HFFc6 (cell line): ENCODE results near the gene UMAD1. TPM values are rescaled to one million over a fixed set of nuclear protein-coding genes. Genes with fewer than 3 reads are reported as not detected.

ENCODE experiments used
- DNase-seq: peaks from one replicate; pipeline ENCODE4 v3.0.0-alpha.2; 2018
- H3K27ac Mint-ChIP-seq: 2 replicates; pipeline ENCODE4 v1.8.0; 2020; ENCODE audit warnings: mild to moderate bottlenecking, mixed read lengths
- H3K27me3 Mint-ChIP-seq: 2 replicates; pipeline ENCODE4 v1.8.0; 2021; ENCODE audit warnings: mild to moderate bottlenecking, moderate library complexity, mixed read lengths; ENCODE audit not compliant: insufficient read depth
- H3K36me3 Mint-ChIP-seq: 2 replicates; pipeline ENCODE4 v1.8.0; 2021; ENCODE audit warnings: low read depth, mixed read lengths
- H3K4me1 Mint-ChIP-seq: 2 replicates; pipeline ENCODE4 v1.8.0; 2020; ENCODE audit warnings: low read depth, mixed read lengths
- H3K4me3 Mint-ChIP-seq: 2 replicates; pipeline ENCODE4 v1.8.0; 2020; ENCODE audit warnings: mild to moderate bottlenecking, moderate library complexity, mixed read lengths
- H3K9me3 Mint-ChIP-seq: 2 replicates; pipeline ENCODE4 v1.8.0; 2020; ENCODE audit warnings: mild to moderate bottlenecking, mixed read lengths
- CTCF ChIP-seq: fragments of 200-600 bp; sonication (generic); IDR thresholded peaks from 2 replicates; pipeline ENCODE4 v1.5.0; 2021; ENCODE audit warnings: antibody characterized with exemption, mild to moderate bottlenecking
- total RNA-seq, 6 experiments: library from RNA; stranded (reverse); fragmentation: NEBNext Ultra II Directional; extraction: Animal tissue kit (Norgen Biotek cat#: 25700); gene quantifications; 2 replicates in 1 of 6; 3 replicates in 5 of 6; pipeline ENCODE4 v1.2.3, GENCODE V29; 2021

Gene UMAD1
- total RNA-seq, 6 experiments from 2014 or later: 11.6 to 14.6 (median 12.1) TPM

GRCh38 chr7:7834761-7835160, 194.2 kb downstream of the UMAD1 start:
- DNase-seq: no peak
- Mint-ChIP-seq H3K9me3 (no peaks in the 10 kb centered on the region), H3K36me3 (no peaks in the 10 kb centered on the region), H3K27me3 (no peaks in the 10 kb centered on the region), H3K27ac (no peak overlapping the region), H3K4me3 (no peak overlapping the region), H3K4me1 (no peaks in the 10 kb centered on the region)
- no peak for TF ChIP-seq CTCF

- Mint-ChIP-seq H3K9me3 (no peaks in the 10 kb centered on the region), H3K27ac (no peak overlapping the region), H3K4me1 (peaks cover 15% of the 10 kb centered on the region), H3K4me3 (no peak overlapping the region), H3K27me3 (no peaks in the 10 kb centered on the region), H3K36me3 (no peaks in the 10 kb centered on the region)
- DNase-seq: no peak
- TF ChIP-seq CTCF: no peak
These were observed 200.5 kb downstream of the UMAD1 start for GRCh38 chr7:7841027-7841426.

- no peak for TF ChIP-seq CTCF
These were observed 202.7 kb downstream of the UMAD1 start for GRCh38 chr7:7843240-7843639.

GRCh38 chr7:7843972-7844371, 203.4 kb downstream of the UMAD1 start:
- H3K4me1 Mint-ChIP-seq: peaks cover 15% of the 10 kb centered on the region
- H3K27me3 Mint-ChIP-seq: no peaks in the 10 kb centered on the region
- H3K4me3 Mint-ChIP-seq: no peak overlapping the region
- H3K9me3 Mint-ChIP-seq: no peaks in the 10 kb centered on the region
- H3K36me3 Mint-ChIP-seq: no peaks in the 10 kb centered on the region
- no peak overlapping the region for H3K27ac Mint-ChIP-seq
- no peak for DNase-seq
- TF ChIP-seq CTCF: no peak

More at GRCh38 chr7:7843240-7843639, 202.7 kb downstream of the UMAD1 start:
- Mint-ChIP-seq H3K9me3 (no peaks in the 10 kb centered on the region), H3K4me1 (peaks cover 15% of the 10 kb centered on the region), H3K36me3 (no peaks in the 10 kb centered on the region), H3K4me3 (no peak overlapping the region), H3K27ac (no peak overlapping the region), H3K27me3 (no peaks in the 10 kb centered on the region)
- DNase-seq: no peak

- H3K4me1 Mint-ChIP-seq: peaks cover 15% of the 10 kb centered on the region
- no peak for DNase-seq
- no peaks in the 10 kb centered on the region; the same call in 1 of the 2 replicates for H3K36me3 Mint-ChIP-seq
- TF ChIP-seq CTCF: no peak
- H3K27ac Mint-ChIP-seq: no peak overlapping the region
- no peaks in the 10 kb centered on the region for H3K9me3 Mint-ChIP-seq
- H3K4me3 Mint-ChIP-seq: no peak overlapping the region
- H3K27me3 Mint-ChIP-seq: no peaks in the 10 kb centered on the region
These were observed 207.7 kb downstream of the UMAD1 start for GRCh38 chr7:7848246-7848645.

GRCh38 chr7:7848892-7849291, 208.3 kb downstream of the UMAD1 start:
- TF ChIP-seq CTCF: no peak
- Mint-ChIP-seq H3K27me3 (no peaks in the 10 kb centered on the region), H3K4me1 (peaks cover 8% of the 10 kb centered on the region), H3K4me3 (no peak overlapping the region), H3K36me3 (no peaks in the 10 kb centered on the region; the same call in 1 of the 2 replicates), H3K27ac (no peak overlapping the region), H3K9me3 (no peaks in the 10 kb centered on the region)
- DNase-seq: no peak
